SK-N-SH treated with all-trans-retinoic acid at 6 μM for 48 hours (cell line): ENCODE results near the gene OR6B3.

Source experiments
- ATAC-seq: fragments of 200-7000 bp; cut with Tn5 transposase; 3 replicates; pipeline ENCODE4 v1.9.1; 2020; ENCODE audit warnings: mild to moderate bottlenecking, moderate library complexity
- ARNTL ChIP-seq: fragments of 450-650 bp; formaldehyde crosslinking; IDR thresholded peaks from 2 replicates; pipeline ENCODE4 v1.5.0; 2020; ENCODE audit warnings: low read depth, mild to moderate bottlenecking, moderate library complexity, borderline replicate concordance
- BACH2 ChIP-seq: fragments of 250-450 bp; sonication (Bioruptor Pico); IDR thresholded peaks from 2 replicates; pipeline ENCODE4 v1.9.0; 2021; ENCODE audit warnings: mild to moderate bottlenecking, borderline replicate concordance
- CSDC2 ChIP-seq: fragments of 250-450 bp; sonication (Bioruptor Pico); IDR thresholded peaks from 2 replicates; pipeline ENCODE4 v1.5.0; 2020; ENCODE audit warnings: mild to moderate bottlenecking, moderate library complexity
- ESRRG ChIP-seq: fragments of 250-450 bp; sonication (Bioruptor Pico); IDR thresholded peaks from 2 replicates; pipeline ENCODE4 v1.6.1; 2021; ENCODE audit warnings: mild to moderate bottlenecking
- ISL1 ChIP-seq: fragments of 250-450 bp; sonication (Bioruptor Pico); IDR thresholded peaks from 2 replicates; pipeline ENCODE4 v2.1.2; 2022; ENCODE audit warnings: mild to moderate bottlenecking, moderate library complexity
- PPARA ChIP-seq: fragments of 250-450 bp; sonication (Bioruptor Pico); IDR thresholded peaks from 2 replicates; pipeline ENCODE4 v1.5.0; 2020; ENCODE audit warnings: mild to moderate bottlenecking, borderline replicate concordance
- RARB ChIP-seq: fragments of 250-450 bp; sonication (Bioruptor Pico); IDR thresholded peaks from 2 replicates; pipeline ENCODE4 v1.8.0; 2021; ENCODE audit warnings: mild to moderate bottlenecking, moderate library complexity
- SNAI2 ChIP-seq: fragments of 250-450 bp; sonication (Bioruptor Pico); IDR thresholded peaks from 2 replicates; pipeline ENCODE4 v1.5.0; 2020; ENCODE audit warnings: mild to moderate bottlenecking, moderate library complexity
- TCF4 ChIP-seq: fragments of 250-450 bp; sonication (Bioruptor Pico); IDR thresholded peaks from 2 replicates; pipeline ENCODE4 v1.8.0; 2021; ENCODE audit warnings: mild to moderate bottlenecking, moderate library complexity, borderline replicate concordance
- TOX ChIP-seq: fragments of 250-450 bp; sonication (Bioruptor Pico); IDR thresholded peaks from 2 replicates; pipeline ENCODE4 v1.8.0; 2021; ENCODE audit warnings: mild to moderate bottlenecking, moderate library complexity, borderline replicate concordance
- ZC3H10 ChIP-seq: fragments of 250-450 bp; sonication (Bioruptor Pico); IDR thresholded peaks from 2 replicates; pipeline ENCODE4 v1.5.1; 2021; ENCODE audit warnings: mild to moderate bottlenecking, moderate library complexity
- ZFP30 ChIP-seq: fragments of 450-650 bp; formaldehyde crosslinking; IDR thresholded peaks from 2 replicates; pipeline ENCODE4 v1.5.0; 2022; ENCODE audit warnings: mild to moderate bottlenecking, moderate library complexity
- ZNF565 ChIP-seq: fragments of 450-650 bp; formaldehyde crosslinking; conservative IDR thresholded peaks from 2 replicates; pipeline ENCODE4 v1.5.0; 2020; ENCODE audit warnings: low read depth, mild to moderate bottlenecking, moderate library complexity
- ZNF70 ChIP-seq: fragments of 450-650 bp; formaldehyde crosslinking; IDR thresholded peaks from 2 replicates; pipeline ENCODE4 v1.5.0; 2020; ENCODE audit warnings: mild to moderate bottlenecking, moderate library complexity
- ZNF8 ChIP-seq: fragments of 450-650 bp; formaldehyde crosslinking; IDR thresholded peaks from 2 replicates; pipeline ENCODE4 v1.5.0; 2020; ENCODE audit warnings: mild to moderate bottlenecking, moderate library complexity
- TF ChIP-seq, protein P1 (sequence below): fragments of 250-450 bp; sonication (Bioruptor Pico); IDR thresholded peaks from 2 replicates; pipeline ENCODE4 v1.8.0; 2021; ENCODE audit warnings: low read depth, mild to moderate bottlenecking, moderate library complexity, borderline replicate concordance
- TF ChIP-seq, protein P2 (sequence below): fragments of 250-450 bp; sonication (Bioruptor Pico); IDR thresholded peaks from 2 replicates; pipeline ENCODE4 v1.5.1; 2021; ENCODE audit warnings: mild to moderate bottlenecking, moderate library complexity
- TF ChIP-seq, protein P3 (sequence below): fragments of 250-450 bp; sonication (Bioruptor Pico); IDR thresholded peaks from 2 replicates; pipeline ENCODE4 v1.5.0; 2020; ENCODE audit warnings: mild to moderate bottlenecking, moderate library complexity
- TF ChIP-seq, protein P4 (sequence below): fragments of 250-450 bp; sonication (Bioruptor Pico); IDR thresholded peaks from 2 replicates; pipeline ENCODE4 v1.5.1; 2020; ENCODE audit warnings: low read depth, mild to moderate bottlenecking, moderate library complexity
- TF ChIP-seq, protein P5 (sequence below): fragments of 250-450 bp; sonication (Bioruptor Pico); IDR thresholded peaks from 2 replicates; pipeline ENCODE4 v1.8.0; 2020; ENCODE audit warnings: mild to moderate bottlenecking, moderate library complexity, borderline replicate concordance

Gene OR6B3

DNA sequence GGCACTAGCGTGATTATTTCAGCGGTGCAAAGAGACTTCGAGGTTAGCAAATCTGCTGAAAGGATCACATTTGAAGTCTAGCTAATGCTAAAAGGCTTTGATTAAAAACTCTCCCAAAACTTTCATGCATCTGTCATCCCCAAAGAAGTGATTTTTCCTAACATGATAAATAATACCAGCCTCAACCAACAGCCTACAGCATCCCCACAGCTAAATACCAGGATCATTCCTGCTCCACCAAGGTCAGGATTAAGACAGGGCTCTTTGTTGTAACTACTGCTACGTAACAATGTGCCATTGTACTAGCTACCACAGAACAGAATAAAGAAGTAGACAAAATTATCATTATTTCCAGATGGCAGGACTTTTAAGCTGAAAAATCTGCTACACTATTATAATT, 1.6 kb downstream of the OR6B3 start:
- ATAC-seq = no peak
- TF ChIP-seq, protein P1, sequence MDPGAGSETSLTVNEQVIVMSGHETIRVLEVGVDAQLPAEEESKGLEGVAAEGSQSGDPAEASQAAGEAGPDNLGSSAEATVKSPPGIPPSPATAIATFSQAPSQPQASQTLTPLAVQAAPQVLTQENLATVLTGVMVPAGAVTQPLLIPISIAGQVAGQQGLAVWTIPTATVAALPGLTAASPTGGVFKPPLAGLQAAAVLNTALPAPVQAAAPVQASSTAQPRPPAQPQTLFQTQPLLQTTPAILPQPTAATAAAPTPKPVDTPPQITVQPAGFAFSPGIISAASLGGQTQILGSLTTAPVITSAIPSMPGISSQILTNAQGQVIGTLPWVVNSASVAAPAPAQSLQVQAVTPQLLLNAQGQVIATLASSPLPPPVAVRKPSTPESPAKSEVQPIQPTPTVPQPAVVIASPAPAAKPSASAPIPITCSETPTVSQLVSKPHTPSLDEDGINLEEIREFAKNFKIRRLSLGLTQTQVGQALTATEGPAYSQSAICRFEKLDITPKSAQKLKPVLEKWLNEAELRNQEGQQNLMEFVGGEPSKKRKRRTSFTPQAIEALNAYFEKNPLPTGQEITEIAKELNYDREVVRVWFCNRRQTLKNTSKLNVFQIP (CRISPR knock-in tag) = no peak
- no peak for TF ChIP-seq ZNF8
- no peak for TF ChIP-seq ZFP30 (CRISPR knock-in tag)
- TF ChIP-seq BACH2 (CRISPR knock-in tag) = no peak
- no peak for TF ChIP-seq ZNF565 (CRISPR knock-in tag)
- no peak for TF ChIP-seq ZC3H10
- TF ChIP-seq ARNTL (CRISPR knock-in tag) = no peak
- no peak for TF ChIP-seq PPARA (CRISPR knock-in tag)
- no peak for TF ChIP-seq CSDC2 (CRISPR knock-in tag)
- TF ChIP-seq, protein P2, sequence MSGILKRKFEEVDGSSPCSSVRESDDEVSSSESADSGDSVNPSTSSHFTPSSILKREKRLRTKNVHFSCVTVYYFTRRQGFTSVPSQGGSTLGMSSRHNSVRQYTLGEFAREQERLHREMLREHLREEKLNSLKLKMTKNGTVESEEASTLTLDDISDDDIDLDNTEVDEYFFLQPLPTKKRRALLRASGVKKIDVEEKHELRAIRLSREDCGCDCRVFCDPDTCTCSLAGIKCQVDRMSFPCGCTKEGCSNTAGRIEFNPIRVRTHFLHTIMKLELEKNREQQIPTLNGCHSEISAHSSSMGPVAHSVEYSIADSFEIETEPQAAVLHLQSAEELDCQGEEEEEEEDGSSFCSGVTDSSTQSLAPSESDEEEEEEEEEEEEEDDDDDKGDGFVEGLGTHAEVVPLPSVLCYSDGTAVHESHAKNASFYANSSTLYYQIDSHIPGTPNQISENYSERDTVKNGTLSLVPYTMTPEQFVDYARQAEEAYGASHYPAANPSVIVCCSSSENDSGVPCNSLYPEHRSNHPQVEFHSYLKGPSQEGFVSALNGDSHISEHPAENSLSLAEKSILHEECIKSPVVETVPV (CRISPR knock-in tag) = no peak
- no peak for TF ChIP-seq TCF4 (CRISPR knock-in tag)
- no peak for TF ChIP-seq ESRRG (CRISPR knock-in tag)
- TF ChIP-seq, protein P3, sequence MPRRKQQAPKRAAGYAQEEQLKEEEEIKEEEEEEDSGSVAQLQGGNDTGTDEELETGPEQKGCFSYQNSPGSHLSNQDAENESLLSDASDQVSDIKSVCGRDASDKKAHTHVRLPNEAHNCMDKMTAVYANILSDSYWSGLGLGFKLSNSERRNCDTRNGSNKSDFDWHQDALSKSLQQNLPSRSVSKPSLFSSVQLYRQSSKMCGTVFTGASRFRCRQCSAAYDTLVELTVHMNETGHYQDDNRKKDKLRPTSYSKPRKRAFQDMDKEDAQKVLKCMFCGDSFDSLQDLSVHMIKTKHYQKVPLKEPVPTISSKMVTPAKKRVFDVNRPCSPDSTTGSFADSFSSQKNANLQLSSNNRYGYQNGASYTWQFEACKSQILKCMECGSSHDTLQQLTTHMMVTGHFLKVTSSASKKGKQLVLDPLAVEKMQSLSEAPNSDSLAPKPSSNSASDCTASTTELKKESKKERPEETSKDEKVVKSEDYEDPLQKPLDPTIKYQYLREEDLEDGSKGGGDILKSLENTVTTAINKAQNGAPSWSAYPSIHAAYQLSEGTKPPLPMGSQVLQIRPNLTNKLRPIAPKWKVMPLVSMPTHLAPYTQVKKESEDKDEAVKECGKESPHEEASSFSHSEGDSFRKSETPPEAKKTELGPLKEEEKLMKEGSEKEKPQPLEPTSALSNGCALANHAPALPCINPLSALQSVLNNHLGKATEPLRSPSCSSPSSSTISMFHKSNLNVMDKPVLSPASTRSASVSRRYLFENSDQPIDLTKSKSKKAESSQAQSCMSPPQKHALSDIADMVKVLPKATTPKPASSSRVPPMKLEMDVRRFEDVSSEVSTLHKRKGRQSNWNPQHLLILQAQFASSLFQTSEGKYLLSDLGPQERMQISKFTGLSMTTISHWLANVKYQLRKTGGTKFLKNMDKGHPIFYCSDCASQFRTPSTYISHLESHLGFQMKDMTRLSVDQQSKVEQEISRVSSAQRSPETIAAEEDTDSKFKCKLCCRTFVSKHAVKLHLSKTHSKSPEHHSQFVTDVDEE (CRISPR knock-in tag) = no peak
- no peak for TF ChIP-seq TOX
- TF ChIP-seq, protein P4, sequence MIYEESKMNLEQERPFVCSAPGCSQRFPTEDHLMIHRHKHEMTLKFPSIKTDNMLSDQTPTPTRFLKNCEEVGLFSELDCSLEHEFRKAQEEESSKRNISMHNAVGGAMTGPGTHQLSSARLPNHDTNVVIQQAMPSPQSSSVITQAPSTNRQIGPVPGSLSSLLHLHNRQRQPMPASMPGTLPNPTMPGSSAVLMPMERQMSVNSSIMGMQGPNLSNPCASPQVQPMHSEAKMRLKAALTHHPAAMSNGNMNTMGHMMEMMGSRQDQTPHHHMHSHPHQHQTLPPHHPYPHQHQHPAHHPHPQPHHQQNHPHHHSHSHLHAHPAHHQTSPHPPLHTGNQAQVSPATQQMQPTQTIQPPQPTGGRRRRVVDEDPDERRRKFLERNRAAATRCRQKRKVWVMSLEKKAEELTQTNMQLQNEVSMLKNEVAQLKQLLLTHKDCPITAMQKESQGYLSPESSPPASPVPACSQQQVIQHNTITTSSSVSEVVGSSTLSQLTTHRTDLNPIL (CRISPR knock-in tag) = no peak
- no peak for TF ChIP-seq SNAI2 (CRISPR knock-in tag)
- TF ChIP-seq ISL1 = no peak
- no peak for TF ChIP-seq RARB (CRISPR knock-in tag)
- TF ChIP-seq, protein P5, sequence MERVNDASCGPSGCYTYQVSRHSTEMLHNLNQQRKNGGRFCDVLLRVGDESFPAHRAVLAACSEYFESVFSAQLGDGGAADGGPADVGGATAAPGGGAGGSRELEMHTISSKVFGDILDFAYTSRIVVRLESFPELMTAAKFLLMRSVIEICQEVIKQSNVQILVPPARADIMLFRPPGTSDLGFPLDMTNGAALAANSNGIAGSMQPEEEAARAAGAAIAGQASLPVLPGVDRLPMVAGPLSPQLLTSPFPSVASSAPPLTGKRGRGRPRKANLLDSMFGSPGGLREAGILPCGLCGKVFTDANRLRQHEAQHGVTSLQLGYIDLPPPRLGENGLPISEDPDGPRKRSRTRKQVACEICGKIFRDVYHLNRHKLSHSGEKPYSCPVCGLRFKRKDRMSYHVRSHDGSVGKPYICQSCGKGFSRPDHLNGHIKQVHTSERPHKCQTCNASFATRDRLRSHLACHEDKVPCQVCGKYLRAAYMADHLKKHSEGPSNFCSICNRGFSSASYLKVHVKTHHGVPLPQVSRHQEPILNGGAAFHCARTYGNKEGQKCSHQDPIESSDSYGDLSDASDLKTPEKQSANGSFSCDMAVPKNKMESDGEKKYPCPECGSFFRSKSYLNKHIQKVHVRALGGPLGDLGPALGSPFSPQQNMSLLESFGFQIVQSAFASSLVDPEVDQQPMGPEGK (CRISPR knock-in tag) = no peak

DNA sequence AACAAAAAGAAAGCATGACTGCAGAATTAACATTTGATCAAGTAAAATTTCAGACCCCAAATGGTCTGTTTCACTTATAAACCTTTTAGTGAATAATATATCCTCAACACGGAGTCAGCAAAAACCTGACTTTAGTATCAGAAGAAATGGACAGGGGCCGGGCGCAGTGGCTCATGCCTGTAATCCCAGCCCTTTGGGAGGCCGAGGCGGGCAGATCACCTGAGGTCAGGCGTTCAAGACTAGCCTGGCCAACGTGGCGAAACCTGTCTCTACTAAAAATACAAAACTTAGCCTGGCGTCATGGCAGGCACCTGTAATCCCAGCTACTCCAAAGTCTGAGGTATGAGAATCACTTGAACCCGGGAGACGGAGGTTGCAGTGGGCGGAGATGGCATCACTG, 3.0 kb downstream of the OR6B3 start:
- TF ChIP-seq, protein P3 (CRISPR knock-in tag) = no peak
- TF ChIP-seq ZNF70 (CRISPR knock-in tag) (no peak), PPARA (CRISPR knock-in tag) (no peak), ZC3H10 (no peak)
- TF ChIP-seq, protein P1 (CRISPR knock-in tag) = no peak
- ATAC-seq = no peak
